NCI-H2227 treated with DMSO at 0.1 percent for 48 hours (cell line): ENCODE results near the gene TSPAN14.

Experiments used
- DNase-seq: peaks from one replicate; lab custom pipeline; 2025; lab: John Stamatoyannopoulos, UW

Gene TSPAN14

DNA sequence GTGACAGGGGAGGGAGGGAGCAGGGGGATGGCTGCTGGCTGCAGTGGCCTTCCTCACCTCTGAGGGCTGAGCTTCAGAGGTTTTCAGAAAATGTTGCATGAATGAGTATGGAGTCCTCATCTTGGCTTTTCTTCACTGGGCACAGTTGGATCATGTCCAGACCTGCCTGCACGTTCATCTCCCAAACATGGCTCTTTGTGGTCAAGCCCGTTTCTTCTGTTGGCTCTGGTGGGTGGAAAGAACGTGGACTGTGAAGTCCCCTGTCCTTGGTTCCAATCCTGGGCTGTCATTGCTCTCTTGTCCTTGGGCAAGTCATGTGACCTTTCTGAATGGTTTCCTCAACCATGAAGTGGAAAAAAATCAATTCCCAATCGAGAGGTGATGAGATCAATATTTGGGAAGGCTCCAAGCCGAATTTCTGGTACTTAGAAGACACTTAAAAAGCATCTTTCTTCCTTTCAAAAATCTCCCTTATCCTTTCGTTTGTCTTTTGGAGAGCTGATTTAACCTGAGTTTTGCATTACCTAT is 34.5 kb downstream of the TSPAN14 start:
- no peak for DNase-seq

DNA sequence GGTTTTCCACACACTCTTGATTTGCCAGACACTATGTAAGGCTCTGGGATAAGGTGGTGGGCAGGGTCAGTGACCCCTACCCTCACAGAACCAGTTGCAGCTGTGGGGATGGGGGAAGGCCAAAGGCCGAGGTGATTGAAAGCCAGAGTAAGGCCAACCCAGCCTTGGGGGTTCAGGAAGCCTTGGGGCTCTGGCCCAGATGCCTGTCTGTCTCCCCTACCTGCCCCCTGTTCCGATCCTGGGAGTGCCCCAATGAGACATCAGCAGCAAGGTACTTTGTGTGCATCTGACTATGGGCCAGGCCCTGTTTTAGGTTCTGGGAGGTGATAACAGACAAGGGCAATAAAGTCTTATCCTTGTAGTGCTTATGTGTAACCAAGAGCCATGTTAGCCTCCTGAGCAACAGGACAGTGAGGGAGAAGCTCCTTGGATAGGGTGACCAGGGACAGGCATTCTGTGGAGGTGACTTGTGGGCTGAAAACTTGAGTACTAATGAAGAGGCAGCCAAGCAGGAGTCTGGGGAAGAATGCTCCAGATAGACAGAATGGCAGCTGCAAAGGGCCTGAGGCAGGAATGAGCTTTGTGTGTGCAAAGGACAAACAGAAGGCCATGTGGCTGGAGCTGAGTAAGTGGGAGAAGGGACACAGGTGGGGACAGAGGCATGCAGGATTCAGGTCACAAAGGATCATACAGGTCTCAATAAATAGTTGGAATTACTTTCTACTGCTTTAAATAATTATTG is 35.4 kb downstream of the TSPAN14 start:
- no peak for DNase-seq

DNA sequence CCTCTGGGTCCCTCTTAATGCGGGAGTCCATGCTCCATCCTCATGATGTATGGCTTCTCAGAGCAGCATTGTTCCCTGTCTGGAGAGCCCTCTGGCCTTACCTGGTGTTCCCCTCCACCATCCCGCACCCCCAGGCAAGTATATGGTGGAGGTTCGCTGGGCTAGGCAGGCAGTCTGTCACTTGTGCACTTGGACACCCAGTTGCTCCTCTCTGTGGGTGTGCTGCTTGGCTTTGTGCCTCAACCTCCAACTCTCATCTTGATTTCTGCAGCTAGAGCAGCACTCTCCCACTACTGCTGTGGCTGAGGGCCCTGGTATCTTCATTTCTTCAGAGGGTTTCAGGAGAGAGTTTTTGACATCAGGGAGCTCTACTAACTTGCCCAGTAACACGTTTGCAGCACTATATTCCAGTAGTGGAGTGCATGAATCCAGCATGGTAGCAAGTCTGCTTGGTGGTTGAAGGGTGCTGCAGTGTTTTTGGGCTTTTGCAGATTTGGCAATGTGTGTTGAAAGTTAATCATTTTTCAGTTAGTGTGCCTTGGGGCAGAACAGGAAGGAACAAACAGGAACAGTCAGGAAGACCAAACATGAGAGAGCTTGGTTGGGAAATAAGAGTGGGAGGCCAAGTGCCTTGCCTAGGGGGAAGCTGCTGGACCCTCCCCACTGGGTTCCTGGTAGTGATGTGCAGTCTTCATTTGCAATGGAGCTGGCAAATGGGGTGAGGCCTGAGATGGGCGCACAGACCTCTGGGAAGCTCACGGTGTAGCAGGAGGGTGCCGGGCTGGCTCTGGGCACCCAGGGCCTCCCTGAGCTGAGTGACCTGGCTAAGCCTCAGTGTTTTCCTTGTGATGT is 37.4 kb downstream of the TSPAN14 start:
- DNase-seq, result no peak

DNA sequence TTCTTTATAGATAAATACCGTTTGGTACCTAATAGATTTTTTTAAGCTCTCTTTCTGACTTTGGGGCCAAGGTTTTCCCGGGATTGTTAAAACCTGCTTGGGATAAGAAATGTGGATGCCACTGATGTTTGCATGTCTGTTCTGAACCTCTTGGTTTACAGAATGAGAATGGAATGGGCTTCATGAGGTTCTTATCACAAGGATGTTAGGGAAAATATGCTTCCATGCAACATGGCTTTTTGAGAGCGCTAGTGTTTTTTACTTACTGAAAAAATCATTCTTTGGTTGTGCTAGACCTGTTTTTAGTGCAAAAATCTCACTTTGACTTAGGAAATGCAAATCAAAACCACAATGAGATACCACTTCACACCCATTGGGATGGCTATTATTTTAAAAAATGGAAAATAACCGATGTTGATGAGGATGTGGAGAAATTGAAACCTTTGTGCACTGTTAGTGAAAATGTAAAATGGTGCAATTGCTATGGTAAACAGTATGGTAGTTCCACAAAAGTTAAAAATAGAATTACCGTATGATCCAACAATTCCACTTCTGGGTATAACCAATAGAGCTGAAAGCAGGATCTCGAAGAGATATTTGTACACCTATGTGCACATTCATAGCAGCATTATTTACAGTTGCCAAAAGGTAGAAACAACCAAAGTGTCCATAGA is 38.9 kb downstream of the TSPAN14 start:
- DNase-seq, result no peak

DNA sequence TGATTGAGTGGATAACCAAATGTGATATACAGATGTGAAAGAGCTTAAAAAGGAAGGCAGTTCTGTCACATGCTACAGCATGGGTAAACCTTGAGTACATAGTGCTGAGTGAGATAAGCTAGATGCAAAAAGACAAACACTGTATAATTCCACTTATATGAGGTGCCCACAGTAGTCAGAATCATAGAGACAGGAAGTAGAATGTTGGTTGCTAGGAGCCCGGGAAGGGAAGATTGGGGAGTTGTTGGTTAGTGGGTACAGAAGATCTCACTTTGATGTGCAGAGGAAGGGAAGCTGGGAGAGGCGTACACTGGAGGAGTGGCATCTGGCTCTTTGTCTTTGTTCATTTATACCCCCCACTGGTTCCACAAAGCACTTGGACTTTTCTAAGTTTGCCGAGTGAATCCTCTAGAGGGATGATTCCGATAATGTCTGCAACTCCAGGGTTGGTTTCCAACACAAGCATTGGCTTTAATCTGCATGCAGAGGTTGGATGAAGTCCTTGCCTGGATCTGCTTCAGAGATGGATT is 39.5 kb downstream of the TSPAN14 start:
- no peak for DNase-seq

DNA sequence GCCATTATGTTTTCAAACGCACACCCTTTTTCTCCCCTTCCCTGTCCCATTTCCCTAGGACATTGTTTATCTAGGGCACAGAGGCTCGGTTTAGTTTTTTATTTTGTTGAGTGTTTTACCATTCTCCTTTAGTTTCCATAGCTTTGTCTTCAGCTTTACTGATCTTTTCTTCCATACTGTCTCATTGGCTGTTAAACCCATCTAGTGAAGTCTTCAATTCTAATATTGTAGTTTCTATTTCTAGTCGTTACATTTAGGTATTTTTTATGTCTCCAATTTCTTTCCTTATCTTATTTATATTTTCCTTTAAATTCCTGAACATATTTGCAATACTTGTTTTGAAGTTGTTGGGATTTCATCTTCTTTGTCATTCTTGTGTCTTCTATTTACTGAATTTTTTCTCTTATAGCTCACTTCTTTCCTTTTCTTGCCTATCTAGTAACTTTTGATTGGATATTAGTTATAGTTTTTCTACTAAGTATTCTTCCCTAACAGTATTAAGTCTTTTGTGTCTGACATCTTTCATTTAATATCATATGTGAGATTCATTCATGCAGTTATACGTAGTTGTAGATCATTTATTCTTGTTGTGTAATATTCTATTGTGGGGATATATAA is 42.6 kb downstream of the TSPAN14 start:
- DNase-seq, result no peak

DNA sequence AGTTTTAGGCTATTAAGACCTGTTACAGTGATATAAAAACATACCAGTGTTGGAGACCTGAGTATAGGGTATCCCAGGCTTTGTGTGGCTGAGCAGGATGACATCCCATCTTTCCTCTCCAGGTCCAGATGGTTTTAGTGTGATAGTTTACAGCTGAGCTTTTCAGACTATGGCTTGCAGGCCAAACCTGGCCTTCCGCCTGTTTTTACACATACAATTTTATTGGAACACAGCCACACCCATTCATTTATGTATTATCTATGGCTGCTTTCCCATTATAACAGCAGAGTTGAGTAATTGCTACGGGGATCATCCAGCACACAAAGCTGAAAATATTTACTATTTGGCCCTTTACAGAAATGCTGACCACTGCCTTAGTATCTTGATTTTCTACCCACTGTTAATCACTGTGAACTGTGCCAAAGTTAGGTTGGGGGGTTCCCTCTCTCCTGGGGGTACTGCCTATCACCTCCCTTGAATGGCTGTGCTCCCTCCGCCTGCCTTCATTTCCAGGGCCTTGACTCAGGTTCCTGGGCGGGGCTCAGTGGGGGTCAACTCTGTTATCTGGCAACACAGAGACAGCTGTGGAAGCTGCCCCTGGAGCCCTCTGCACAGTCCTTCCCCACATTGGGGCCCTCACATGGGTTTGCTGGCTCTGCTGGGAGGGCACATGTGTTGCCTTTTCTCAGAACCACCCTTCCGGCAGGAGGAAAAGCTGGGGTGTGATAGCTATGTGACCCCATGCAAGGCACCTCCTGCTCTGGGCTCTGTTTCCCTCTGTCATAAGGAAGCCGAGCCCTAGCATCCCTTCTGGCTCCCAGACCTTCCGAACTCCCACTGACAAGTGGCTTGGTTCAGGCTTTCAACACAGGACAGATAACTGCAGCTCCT is 43.3 kb downstream of the TSPAN14 start:
- no peak for DNase-seq

DNA sequence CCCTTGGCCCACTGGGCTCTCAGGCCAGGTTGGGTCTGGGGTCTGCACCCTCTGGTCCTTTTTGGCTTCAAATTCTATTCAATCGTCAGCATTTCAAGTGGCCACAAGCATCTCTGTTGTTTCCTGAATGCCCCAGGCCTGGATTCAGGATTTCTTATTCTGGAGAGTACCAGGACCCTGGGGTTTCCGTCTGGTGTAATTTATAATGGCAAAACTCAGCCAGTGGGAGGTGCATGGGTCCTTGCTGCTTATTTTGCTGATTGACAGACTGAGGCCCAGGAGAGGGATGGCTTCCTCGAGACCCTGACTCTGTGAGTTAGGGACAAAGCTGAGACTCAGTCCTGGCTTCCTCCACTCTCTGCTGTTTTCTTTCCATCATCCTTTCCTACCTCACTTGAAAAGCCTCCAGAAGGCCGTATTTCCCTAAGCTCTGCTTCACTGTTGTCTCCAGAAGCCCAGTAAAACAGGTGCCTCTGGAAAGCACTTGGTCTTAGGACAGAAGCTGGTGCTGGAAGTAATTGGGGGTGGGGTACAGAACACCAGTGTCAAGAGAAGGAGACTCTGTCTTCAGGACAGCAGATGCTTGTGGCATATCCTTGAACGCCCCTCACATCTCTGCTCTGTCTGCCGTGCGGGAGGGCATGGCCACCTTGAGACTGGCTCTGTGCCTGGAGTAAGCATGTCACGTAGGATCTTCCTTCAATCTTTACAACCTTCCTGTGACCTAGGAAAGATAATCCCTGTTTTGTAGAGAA is 44.1 kb downstream of the TSPAN14 start:
- no peak for DNase-seq

DNA sequence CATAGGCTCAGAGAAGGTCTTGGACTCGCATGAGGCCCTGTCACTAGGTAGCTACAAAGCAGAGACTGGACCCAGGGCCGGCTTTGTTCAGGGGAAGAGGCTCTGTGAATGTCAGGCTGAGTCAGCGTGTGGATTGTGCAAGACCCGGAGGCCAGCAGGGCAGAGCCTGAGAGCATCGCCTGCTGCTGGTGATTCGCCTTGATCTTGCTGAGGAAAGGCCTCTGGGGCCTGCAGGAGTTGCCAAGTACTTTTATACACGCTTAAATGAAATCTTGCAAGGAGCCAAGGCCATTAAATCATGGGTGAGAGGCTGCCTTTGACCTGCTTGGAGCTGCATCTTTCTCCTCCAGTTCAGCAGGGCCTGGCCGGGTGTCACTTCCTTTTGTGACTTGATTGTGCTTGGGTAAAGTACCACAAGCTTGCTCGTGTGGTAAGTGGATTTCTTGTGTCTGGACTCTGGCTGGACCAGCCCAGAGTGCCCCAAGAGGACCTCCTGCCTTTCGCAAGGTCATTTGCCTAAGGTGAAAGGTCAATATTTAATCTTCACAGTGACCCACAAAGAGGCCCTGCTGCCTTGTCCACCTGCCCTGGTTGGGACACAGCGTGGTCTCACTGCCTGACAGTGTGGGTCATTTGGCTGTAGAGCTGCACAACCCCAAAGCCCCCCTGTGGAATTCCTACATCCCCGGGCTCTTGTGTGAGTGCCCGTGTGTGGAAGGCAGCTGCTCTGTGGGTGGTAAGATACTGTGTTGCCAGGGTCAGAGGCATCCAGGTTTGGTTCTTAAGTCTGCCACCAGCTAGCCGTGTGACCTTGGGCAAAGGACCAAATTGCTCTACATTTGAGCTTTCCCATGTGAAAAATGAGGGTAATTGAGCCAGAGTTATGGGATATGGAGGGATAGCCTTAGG is 45.0 kb downstream of the TSPAN14 start:
- no peak for DNase-seq

DNA sequence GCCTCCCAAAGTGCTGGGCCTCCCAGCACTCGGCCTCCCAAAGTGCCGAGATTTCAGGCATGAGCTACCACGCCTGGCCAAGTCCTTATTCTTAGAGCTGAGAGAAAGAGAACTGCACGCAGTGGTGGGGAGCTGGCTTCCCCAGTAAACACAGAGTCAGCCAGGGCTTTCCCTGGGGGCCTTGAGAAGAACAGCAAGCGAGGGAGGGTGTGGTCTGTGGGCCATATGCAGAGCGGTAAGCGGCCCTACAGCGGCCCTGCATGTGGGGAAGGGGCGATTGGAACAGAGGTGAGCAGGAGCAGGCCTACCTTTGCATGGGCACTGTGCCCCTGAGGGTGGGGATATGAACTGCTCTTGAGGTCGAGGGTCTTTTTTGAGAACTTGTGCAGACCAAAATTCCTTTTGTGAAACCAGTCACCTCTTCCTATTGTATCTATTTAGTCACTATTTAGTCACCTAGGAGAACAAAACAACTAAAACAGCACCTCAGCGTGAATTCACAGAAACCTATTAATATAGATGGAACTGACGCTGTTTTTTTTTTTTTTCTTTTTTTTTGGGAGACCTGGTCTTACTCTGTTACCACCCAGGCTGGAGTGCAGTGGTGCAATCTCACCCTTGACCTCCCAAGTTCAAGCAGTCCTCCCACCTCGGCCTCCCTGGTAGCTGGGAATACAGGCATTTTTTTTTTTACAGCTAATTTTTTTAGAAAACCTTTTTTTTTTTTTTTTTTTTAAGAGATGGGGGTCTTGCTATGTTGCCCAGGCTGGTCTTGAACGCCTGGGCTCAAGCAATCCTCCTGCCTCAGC is 46.7 kb downstream of the TSPAN14 start:
- no peak for DNase-seq

DNA sequence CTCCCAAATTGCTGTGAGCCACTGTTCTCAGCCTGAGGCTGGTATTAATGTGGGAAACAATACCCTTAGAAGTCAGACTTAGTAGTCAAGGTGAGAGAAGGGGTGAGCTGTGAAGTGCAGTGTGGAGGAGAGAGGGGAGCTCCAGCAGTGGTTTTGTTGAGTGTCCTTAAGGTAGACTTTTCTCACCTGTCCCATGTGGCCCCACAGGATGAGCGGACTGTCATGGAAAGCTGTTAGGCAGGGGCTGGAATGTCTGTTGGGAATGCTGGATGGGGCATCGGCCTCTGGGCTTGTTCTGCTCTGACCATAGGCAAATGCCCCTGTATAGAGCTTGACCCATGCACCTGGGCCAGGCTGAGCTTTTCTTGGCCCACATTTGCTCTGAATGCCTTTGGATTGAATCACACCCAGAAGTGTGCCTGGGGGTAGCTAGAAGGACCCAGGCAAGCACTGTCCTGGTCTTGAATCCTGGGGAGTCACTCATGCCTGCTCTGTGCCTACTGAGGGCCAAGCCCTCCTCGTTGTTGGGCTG is 47.3 kb downstream of the TSPAN14 start:
- DNase-seq, result no peak

DNA sequence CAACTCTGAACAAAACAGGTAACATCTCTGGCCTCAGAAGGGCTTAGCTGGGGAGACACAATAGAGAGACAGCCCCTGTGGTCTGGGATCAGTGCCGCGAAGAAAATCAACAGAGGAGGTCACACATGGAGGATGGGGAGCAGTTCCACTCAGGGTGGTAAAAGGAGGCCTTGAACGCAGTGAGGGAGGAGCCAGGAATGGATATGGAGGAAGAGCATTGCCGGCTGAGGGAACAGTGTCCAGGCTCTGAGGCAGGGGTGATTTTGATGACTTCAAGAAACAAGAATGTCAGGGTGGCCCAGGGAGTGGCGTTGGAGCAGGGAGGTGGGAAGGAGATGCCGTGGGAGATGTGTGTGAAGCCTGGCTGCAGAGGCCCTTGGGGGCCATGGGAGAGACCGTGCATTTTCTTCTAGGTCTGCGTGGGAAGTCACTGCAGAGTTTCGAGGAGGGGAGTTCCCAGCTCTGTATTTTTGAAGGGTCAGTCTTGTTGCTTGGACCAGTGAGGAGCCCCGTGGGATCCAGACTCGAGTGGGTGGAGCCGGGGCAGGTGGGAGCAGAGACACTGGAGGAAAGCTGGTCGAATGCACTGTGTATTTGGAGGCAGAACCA is 47.9 kb downstream of the TSPAN14 start:
- DNase-seq, result no peak

DNA sequence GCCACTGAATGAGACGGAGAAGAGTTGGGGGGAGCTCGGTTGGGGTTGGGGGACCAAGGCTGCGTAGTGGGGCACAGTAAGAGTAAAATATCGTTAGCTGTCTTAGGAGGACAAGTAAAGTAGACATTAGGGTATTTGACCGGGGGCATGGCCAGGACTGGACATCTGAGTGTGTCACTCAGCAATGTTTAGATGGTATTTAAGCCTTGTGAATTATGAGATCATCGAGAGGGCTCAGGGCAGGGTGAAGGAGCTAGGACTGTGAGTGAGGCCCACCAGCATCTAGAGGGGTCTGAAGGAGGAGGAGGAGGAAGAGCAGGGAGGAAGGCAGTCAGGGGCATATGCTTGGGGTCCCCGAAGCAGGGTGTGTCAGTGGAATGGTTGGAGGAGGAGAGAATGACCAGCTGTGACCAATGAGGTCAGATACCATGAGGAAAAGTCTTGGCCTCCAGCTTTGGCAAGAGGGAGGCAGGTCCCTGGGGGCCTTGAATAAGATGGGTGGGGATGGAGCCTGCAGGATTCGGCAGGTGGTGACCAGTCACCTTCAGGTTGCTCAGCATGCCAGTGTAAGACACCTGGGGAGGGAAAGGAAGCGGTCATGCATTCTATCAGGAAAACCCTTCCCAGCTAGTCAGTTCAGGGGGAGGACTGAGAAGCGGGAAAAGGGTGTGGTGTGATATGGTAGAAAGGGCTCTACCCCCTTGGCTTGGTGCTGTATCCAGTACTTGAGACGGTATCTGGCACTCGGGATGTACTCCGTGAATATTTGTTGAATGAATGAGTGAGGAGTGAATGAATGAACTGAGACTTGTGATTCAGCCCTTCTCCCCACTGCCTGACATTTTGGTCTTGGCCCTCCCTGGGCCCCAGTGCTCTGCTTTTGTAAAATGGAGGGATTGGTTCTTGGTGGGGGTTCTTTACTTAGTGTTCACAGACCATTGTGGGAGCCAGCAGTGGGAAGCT is 48.8 kb downstream of the TSPAN14 start:
- DNase-seq, result no peak

DNA sequence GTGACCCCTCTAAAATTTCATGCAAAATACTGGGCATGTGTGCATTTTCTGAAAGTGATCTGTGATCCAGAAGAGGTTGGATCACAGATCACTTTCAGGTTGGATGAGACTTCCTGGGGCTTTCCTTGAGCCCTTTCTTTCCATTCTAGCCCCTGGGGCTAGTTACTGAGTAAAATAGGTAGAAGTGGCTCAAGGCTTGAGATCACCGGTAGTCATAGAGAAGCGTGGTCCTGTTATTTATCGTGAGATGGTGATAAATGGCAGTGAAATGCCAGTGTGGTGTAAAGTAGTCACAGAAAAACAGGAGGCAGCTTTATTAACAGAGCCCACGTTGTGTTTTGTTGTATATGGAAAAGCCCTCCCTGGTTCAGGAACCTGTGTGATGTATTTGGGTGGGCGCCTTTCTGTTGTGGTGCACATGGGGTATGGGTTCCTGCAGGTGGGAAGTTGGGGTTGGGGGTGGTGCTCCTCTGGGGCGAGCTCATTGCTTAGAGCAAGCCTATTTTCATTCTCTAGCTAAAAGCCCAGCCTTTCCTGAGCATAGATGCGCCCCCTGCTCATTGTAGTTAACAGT is 49.6 kb downstream of the TSPAN14 start:
- no peak for DNase-seq

DNA sequence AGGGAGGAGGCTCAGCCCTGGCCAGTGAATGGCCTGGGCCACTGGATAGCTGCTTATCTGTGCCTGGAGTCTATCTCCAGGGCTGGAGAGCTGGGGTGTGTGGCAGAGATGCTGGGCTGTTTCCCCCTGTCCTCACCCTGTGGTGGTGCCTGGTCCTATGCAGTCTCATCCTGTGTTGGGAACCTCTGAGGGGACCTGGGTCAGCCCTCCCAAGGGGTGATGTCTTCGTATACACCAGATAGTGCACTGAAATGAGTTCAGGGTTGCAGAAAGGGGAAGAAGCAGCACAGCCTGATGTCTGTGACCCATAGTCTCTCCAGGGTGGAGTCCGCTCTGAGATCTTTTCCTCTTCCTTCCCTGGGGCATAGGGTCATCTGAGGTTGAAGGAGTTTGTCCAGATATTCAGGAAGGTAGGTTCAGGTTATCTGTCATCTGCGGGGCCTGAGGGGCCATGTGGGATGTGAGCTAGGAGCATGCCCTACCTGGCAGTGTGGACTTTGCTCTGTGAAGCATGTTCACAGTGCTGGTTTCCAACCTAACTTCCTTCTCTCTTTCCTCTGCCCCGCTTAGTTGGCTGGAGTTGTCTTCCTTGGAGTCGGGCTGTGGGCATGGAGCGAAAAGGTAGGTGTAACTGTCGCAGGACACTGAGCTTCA is 50.2 kb downstream of the TSPAN14 start:
- no peak for DNase-seq
